Body of pancreas (tissue), 4 donors: Measurements from ENCODE around the gene POC1A.

Experiments
- CTCF ChIP-seq, 7 experiments: fragments of 450-650 bp in 4 of 7; fragments of 200-600 bp in 3 of 7; sonication (generic) in 3 of 7; IDR thresholded peaks; one replicate each; pipeline ENCODE4 v1.5.1; 2016 to 2019; ENCODE audit warnings: antibody characterized with exemption in 7 of 7
- POLR2A ChIP-seq, 3 donors: fragments of 450-650 bp; IDR thresholded peaks; one replicate each; pipeline ENCODE4 v1.6.1; 2016; ENCODE audit warnings: antibody characterized with exemption in 3 of 3, mild to moderate bottlenecking in 2 of 3

GRCh38 chr3:52090131-52090932, 63.9 kb downstream of the POC1A start:
- TF ChIP-seq CTCF (IDR thresholded peaks at IDR 0.05): no peak
- TF ChIP-seq POLR2A (IDR thresholded peaks at IDR 0.05): no peak
